HTERT RPE-1 (cell line): Measurements from ENCODE around the gene STUM.

Experiments used
- in situ Hi-C: fragments of 300-500 bp; cut with MboI; formaldehyde crosslinking; loops from 4 replicates; pipeline ENCODE4 v1.14.3; 2020; ENCODE audit warnings: low sequenced_read_pairs

The STUM gene

DNA sequence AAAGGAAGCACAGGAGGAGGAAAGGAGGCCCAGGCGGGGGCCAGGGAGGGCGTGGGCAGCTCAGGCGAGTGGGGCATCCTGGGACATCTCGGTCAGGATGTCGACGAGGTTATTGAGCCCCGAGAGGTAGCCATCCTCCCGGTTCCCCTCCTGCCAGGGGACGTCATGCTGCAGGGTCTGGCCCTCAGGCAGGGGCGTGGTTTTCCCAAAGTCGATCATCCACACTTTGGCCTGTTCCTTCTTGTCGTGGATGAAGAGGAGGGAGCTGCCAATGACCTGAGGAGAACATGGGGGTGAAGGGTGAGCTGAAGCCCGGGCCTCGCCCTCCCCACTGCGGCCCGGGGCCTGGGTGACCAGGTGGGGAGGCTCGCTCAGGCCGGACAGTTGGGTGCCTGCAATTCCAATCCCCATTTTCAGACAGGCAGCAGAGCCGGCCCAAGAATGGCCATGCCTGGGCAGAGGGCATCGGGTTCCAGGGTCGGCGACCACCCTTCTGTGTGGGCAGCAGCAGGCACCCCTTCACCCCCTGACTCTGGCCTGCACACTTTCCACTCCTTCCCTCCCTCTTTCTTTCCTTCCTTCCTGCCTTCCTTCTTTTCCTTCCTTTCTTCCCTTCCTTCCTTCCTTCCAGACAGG is 86.2 kb downstream of the STUM start:
- in situ Hi-C loops: loop anchor here (25.0 kb wide), 1 partner anchor 203 kb away; no protein-coding TSS in a partner anchor

DNA sequence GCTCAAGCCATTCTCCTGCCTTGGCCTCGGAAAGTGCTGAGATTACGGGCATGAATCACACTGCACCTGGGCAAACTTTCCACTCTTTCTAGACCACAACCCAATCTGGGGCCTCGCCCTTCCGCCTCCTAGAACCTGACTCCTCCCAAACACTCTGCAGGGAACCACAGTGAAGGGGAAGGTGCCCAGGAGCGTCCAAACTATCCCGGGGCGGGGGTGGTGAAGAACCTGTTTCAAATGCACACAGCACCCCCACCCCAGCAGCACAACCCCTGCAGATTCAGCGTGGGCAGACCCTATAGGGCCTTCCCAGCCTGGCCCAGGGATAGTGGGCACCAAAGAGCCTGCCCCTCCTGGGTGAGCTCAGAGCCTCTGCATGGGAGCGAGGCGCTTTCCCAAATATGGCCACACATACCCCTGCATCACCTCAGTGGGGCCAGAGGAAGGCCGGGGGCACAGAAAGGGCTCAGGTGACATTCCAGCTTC is 86.9 kb downstream of the STUM start:
- in situ Hi-C loops: loop anchor here (25.0 kb wide), 1 partner anchor 202 kb away; no protein-coding TSS in a partner anchor

DNA sequence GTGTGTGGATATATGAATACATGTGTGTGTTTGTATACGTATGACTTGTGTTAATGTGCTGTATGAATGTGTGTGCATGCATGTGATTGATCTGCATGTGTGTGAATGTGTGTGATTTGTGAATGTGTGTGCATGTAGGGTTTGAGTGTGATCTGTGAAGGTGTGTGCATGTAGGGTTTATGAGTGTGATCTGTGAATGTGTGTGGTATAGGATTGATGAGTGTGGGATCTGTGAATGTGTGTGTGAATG is 88.2 kb downstream of the STUM start:
- in situ Hi-C loops: loop anchor here (25.0 kb wide), 1 partner anchor 201 kb away; no protein-coding TSS in a partner anchor

DNA sequence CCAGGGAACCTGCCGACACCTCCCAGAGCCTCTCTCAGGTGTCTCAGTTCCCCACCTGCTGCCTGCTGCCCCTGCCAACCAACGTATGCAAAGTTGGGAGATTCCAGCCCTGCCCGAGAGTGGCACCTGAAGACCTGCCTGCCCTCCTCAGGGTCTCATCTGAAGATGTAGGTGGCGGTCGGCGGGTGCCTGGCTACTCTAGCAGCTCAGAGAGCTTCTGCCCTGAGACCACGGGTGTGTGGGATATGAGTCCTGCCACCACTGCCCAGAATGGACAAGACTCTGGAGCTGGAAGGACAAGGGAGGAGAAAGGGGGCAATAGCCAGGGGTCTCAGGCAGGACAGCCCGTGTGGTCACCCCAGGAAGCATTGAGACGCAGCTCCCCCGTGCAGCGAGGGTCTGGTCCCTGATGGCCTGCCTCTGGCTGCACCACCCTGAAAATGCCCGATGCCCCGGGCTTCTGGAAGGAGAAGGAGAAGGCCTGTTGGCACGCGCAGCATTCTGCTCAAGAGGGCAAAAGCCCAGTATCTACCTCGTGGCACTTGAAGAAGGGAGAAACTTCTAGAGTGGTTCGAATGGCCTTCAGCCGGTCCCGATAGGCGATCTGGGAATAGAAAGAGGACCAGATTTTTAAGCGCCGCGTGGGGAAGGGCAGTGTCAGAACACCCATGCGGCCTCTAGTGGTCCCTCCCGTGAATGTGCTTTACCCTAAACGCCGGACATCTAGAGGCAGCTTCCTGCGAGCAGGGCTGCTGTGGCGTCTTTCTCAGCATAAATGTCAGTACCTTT is 88.8 kb downstream of the STUM start:
- in situ Hi-C loops: loop anchor here (25.0 kb wide), 1 partner anchor 200 kb away; no protein-coding TSS in a partner anchor

DNA sequence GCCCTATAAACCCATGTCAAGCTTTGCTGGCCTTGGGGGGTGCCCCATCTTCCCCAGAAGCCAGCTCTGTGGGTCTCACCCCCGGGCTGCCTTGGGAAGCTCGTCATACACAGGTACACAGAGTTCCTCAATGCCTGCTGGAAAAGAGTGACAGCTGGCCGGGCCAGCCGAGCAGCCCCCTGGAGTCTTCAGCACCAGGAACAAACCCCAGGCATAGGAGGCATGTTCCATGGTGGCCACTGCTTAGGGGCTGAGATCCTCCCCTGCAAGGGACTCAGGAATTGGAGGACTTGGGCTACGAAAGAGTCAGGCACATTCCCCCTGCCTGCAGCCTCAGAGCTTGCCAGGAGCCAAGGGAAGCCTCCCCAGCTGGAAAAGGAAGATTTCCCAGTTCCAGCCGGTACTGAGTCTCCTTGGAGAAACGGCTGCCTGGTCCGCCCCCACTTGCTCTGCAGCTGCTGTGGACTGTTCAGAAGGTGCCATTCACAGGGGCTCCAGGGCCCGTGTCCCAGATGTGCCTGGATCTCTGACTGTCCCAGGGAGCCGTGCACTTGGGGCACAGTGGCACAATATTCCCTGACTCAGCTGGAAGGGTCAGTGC is 89.5 kb downstream of the STUM start:
- in situ Hi-C loops: loop anchor here (25.0 kb wide), 1 partner anchor 199 kb away; no protein-coding TSS in a partner anchor

DNA sequence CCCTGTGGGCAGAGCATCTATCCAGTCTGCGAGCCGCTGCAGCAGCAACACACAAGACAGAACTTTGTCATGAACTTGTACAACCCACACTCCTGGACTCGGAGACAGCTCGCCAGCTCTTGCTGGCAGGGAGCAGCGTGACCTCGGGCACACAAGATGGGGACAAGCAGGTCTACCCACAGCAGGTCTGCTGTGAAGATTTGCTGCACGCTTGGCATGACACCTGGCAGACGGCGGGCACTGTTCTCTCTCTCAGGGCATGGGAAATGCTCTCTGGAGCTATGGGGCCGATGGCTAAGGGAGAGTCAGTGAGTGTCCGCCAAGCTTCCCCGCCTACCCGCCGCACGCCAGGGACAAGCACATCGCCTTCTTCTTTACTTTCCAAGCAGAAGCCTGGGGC is 90.0 kb downstream of the STUM start:
- in situ Hi-C loops: loop anchor here (25.0 kb wide), 1 partner anchor 199 kb away; no protein-coding TSS in a partner anchor

DNA sequence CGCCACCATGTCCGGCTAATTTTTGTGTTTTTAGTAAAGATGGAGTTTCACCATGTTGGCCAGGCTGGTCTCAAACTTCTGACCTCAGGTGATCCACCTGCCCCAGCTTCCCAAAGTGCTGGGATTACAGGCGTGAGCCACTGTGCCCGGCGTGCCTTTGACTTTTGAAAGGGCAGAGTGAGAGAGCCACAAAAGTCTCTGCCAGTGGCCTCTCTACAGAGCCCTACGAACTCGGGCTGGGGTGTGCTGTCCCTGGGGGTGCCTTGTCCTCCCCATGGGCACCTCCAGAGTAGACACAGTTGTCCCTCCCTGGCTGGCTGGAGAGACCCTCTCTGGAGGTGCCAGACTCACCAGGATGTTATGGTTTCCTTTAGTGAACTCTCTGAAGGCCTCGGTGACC is 90.6 kb downstream of the STUM start:
- in situ Hi-C loops: loop anchor here (25.0 kb wide), 1 partner anchor 198 kb away; no protein-coding TSS in a partner anchor

DNA sequence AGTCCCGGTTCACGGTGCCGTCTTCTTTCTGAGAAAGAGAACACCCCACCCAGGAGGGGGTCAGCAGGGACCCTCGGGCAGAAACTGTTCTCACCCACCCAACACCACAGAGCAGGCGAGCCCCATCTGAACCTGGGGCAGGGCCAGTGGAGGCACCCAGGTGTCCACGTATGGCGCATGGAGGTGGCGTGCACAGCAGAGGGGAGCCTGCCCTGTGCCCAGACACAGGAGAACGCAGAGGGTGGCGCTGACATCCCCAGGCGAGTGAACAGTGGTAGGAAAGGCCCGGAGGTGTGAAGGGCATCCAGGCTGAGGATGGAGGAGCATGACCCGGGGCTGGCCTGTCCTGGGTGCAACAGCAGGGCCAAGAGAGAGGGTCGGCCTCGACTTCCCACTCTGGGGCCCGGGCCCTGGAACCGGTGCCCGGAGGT is 91.1 kb downstream of the STUM start:
- in situ Hi-C loops: loop anchor here (25.0 kb wide), 1 partner anchor 198 kb away; no protein-coding TSS in a partner anchor

DNA sequence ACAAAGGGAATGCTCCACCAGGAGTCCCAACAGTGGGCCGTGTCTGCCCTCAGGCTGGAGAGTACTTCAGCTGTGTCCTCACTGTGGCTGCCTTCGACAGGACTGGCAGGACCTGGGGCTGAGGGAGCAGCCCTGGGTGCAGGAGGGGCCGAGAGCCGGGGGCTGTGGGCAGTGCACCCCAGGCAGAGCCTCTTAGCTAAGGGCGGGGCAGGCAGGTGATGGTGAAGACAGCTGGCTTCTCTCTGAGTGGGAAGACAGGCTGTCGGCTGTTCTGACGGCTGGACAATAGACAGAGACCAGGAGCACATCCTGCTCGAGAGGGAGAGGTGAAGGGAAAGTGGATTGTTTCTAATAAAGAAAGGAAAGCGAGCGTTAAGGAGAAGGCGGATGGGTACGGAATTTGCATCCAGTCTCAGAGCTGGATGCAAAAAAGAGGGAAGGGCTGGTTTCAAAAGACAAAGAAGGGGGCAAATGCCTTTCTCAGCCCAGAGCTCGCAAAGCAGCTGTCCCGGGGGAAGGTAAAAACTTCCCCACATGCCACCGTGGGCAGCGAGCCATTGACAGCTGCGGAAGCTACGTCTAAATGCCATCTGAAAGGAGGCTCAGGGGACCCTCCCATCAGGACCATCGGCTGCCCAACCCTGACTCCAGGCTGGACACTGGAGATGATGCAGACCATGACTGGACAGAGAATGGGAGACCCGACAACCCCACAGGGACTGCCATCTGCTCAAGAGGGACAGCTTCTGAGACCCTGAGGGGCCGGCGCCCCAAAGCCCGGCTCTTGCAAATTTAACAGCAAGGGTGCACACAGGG is 92.0 kb downstream of the STUM start:
- in situ Hi-C loops: loop anchor here (25.0 kb wide), 1 partner anchor 197 kb away; no protein-coding TSS in a partner anchor

DNA sequence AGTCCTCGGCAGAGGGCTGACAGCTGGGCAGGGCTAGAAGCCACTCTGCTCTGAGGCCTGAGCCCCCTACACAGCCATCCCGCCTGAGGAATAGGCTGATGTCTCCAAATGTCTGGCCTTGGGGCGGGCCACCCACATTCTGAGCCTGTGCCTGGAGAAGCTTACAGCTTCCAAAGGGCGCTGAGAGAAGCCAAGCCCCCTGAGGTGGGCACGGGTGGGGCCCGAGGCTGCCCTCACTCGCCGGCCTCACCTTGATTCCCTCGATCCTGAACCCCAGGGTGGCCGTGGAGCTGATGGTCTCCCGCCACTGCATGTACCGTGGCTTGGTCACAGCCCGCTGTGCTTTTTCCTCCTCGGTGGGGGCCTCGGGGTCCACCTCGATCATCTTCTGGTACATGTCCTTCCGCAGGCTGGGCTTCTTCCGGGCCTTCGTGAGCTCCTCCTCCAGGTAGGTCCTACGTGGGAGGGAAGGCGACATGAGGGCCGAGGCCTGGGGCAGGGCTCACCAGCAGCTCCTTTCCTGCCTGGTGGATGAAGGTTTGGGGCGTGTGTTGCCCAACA is 93.2 kb downstream of the STUM start:
- in situ Hi-C loops: loop anchor here (25.0 kb wide), 1 partner anchor 196 kb away; no protein-coding TSS in a partner anchor

DNA sequence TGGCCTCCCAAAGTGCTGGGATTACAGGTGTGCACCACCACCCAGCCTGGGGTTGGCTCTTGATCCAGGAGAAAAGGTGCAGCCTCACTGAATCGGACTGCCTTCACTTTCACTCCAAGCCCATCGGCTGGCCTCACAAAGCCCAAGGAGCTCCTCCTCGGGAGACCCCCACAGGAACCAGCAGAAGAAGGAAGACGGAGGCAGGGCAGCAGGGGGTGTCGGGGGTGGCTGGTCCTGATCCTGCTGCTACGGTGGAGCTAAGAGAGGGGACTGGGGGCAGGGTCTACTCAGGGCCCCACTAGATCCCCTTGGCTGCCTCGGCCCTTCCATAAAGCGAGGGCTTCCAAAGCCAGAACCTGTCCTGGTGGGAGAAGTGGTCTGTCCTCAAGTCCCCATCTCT is 93.9 kb downstream of the STUM start:
- in situ Hi-C loops: loop anchor here (25.0 kb wide), 1 partner anchor 195 kb away; no protein-coding TSS in a partner anchor

DNA sequence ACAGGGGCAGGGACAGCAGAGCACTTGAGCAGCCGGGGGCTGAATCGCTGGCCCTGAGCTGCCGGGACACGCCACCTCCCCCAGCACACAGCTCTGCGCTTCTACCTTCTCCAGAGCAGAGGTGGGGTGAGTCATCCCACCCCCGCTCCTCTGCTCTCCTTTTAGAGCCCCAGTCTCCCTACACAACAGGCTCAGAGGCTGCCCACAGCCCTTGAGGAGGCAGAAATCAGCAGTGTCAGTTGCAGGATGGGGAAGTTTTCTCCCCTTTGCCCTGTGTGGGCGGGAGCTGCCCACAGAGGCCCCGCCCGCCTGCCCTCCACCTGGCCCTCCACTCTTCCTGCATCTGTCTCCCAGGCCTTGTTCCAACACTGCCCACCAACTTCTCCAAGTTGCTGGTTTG is 94.6 kb downstream of the STUM start:
- in situ Hi-C loops: loop anchor here (25.0 kb wide), 1 partner anchor 194 kb away; no protein-coding TSS in a partner anchor

DNA sequence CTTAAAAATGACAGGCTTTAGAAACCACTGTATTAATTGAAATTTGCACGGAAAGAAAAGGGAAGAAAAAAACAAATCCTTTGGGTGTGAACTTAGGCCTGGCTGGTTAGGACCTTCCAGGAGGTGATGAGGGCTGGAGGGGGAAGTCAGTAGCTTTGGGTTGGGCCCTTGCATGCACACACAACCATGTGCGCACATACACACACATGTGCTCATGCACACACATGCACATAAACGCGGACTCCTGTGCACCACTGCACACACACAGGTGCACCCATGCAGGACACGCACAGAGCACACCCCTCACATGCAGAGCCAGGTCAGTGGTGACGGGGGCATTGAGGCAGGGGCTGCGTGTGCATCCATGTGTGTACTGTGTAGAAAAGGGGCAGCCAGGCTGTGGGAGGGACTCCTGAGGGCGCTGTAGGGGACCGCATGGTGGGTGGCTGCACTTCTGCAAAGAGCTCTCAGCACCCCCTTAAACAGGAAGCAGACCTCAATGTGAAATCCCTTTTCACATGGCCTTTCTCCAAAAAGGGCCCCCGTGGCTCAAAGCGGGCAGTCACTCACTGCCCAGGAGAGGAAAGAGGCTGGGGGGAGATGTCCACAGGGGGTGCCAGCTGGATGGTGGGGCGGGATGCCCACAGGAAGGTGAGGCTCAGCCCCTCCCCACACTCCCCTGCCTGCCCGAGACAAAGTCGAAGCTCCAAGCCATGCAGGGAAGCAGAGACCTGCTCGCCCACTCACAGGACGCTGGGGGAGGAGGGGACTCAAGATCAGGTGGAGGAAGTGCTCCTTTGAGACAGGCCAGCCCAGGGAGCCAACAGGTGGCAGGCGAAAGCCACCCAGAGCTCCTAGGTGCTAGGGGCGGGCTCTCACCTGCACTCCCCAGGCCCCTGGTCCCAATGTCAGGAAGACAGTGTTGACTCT is 95.3 kb downstream of the STUM start:
- in situ Hi-C loops: loop anchor here (25.0 kb wide), 1 partner anchor 193 kb away; no protein-coding TSS in a partner anchor

DNA sequence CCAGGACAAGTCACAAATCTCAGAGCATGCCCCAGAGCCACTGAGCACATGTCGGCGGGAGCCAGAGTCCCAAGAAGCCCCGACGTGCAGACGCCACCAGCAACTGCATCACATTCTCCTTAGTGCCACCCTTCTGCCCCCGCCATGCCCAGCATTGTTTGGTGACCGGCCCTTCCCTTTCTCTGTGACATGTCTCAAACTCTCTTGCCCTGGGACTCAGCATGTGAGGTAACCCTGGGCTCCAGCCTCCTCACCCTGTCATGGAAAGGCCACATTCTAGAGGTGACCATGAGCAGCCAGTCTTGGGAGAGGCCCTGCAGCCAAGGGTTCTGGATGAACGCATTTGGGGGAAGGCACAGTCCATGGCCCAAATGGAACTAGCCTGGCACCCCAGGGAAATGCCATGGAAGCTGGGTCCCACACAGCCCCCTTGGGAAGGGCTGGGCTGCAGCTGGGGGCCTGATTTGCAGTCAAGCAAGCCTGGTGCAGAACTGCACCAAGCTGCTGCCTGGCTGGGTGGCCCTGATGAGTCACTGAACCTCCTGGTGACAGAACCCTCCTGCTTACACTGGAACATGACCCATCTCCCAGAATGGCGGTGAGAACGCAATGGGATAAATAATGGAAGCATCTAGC is 96.1 kb downstream of the STUM start:
- in situ Hi-C loops: loop anchor here (25.0 kb wide), 1 partner anchor 193 kb away; no protein-coding TSS in a partner anchor

DNA sequence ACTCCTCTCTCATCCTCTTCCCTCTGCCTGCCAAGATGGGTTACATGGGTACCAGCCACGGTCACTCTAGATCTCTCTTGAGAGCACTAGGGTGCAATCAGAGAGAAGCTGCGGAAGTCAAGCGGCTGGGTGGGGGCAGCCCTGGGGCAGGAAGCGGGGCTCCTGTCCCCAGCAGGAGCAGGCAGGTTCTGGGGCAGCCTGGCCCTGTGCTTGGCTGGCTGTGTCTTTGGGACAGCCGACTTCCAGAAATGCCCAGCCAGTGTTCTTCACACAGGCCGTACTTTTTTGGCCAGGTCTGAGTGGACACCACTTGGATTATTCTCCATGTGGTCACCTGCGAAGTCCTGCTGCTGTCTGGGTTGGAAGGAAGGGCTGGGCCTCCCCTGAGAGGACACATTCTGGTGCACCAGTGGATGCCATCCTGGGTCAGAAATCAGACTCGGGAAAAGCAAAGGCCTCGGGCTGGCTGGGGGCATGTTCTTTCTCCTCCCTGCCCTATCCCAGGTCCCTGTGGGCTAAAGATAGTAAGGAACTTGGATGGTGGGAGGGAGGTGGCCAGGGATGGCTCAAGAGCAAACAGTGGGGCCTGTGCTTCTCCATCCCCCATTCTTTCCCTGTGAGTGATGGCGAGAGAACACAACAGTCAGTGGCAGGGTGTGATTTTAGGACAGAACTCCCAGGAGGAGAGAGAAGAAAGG is 96.9 kb downstream of the STUM start:
- in situ Hi-C loops: loop anchor here (25.0 kb wide), 1 partner anchor 192 kb away; no protein-coding TSS in a partner anchor

DNA sequence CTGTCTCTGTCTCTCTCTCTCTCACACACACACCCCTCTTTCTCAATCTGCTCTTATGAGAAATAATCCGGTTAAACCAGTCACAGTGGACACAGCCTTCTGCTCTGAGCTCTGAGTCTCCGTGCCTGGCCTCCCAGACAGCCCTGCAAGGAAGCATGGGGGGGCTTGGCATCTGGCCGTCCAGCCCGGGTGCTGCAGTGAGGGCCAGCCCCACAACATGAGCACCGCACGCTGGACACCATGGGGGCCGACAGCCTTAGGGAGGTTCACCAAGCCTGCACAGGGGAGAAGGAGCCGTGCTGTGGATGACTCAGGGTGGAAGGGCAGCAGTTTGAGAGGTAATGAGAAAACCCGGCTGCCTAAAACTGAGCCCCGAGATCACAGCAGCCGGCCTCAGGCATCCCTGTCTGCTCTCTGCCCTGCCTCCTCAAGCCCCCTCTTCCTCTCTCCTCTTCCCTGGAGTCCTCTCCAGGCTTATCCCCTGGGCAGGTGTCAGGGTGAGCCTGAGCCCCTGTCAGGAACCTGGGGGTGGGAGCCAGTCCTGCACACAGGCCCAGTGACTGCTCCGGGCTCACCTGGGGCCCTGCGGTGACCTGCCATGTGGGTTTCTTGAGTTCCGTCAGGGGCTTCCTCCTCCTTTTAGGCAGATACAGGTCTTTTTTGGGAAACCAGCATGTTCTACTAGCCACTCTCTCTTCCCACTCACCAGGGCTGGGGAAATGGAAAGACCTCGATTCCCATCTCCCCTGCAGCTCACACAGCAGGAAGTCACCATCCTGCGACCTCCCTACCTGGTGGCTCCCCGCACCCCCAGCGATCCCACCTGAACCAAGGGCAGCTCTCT is 97.7 kb downstream of the STUM start:
- in situ Hi-C loops: loop anchor here (25.0 kb wide), 1 partner anchor 191 kb away; no protein-coding TSS in a partner anchor
